Measurements from ENCODE around the gene STXBP6. TPM values are rescaled to one million over a fixed set of nuclear protein-coding genes. Genes with fewer than 3 reads are reported as not detected.
A peak's percentile ranks its signal among the peaks of the same experiment; 100 is the strongest.

STXBP6 gene
- total and polyA plus RNA-seq, 2 of the 13 experiments (the other 11 are each of a cell fraction or from before 2014, with no cell fraction given), result 35.3 to 42.8 TPM

DNA sequence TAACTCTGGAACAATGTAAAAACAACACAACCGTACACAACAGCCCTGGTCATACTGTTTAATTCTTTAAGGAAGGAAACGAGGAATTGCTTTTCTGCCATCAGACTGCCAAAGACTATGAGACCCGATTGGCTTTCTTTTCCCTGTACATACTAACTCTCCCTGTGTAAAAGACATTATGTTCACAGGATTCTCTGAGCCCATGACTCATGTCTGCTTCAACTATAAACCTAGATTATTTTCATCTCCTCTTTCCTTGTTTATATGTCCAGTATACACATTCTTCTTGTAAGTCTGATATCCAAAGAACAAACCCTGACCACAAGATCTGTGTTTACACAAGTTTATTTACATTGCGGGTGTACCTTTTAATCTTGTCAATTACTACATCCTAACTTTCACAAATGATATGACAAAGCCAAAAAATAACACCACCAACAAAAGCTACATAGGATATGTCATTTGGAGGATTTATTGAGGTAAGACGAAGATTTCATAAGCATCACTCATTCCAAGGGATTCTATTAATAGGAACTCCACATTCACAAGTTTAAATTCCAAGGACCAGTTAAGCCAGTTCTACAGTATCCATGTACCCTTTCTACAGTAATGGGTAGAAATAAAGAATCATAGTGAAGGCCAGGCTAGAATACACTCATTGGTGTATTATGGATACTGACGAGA, 67.3 kb downstream of the STXBP6 start (continued):
- TF ChIP-seq, protein P1, sequence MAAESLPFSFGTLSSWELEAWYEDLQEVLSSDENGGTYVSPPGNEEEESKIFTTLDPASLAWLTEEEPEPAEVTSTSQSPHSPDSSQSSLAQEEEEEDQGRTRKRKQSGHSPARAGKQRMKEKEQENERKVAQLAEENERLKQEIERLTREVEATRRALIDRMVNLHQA (CRISPR knock-in tag; IDR thresholded peaks at IDR 0.05), result no peak
- TF ChIP-seq ZNF431 (CRISPR knock-in tag; IDR thresholded peaks at IDR 0.05; ENCODE audit: borderline replicate concordance, low read depth), result no peak
- TF ChIP-seq, protein P2, sequence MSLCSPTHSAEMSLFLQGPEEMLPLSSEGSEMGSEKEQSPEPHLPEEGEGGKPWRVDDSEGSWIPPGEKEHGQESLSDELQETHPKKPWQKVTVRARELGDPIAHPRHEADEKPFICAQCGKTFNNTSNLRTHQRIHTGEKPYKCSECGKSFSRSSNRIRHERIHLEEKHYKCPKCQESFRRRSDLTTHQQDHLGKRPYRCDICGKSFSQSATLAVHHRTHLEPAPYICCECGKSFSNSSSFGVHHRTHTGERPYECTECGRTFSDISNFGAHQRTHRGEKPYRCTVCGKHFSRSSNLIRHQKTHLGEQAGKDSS (CRISPR knock-in tag; IDR thresholded peaks at IDR 0.05; ENCODE audit: borderline replicate concordance, low read depth), result no peak
- TF ChIP-seq ZNF589 (CRISPR knock-in tag; conservative IDR thresholded peaks at IDR 0.05), result no peak
- TF ChIP-seq KAT2B (IDR thresholded peaks at IDR 0.05; ENCODE audit: borderline replicate concordance, low read depth, low read length), result no peak
- TF ChIP-seq FOXA3 (CRISPR knock-in tag; IDR thresholded peaks at IDR 0.05), result peak; percentile 96
- TF ChIP-seq, protein P3, sequence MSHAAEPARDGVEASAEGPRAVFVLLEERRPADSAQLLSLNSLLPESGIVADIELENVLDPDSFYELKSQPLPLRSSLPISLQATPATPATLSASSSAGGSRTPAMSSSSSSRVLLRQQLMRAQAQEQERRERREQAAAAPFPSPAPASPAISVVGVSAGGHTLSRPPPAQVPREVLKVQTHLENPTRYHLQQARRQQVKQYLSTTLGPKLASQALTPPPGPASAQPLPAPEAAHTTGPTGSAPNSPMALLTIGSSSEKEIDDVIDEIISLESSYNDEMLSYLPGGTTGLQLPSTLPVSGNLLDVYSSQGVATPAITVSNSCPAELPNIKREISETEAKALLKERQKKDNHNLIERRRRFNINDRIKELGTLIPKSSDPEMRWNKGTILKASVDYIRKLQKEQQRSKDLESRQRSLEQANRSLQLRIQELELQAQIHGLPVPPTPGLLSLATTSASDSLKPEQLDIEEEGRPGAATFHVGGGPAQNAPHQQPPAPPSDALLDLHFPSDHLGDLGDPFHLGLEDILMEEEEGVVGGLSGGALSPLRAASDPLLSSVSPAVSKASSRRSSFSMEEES (CRISPR knock-in tag; IDR thresholded peaks at IDR 0.05), result peak; percentile 68
- TF ChIP-seq, protein P4, sequence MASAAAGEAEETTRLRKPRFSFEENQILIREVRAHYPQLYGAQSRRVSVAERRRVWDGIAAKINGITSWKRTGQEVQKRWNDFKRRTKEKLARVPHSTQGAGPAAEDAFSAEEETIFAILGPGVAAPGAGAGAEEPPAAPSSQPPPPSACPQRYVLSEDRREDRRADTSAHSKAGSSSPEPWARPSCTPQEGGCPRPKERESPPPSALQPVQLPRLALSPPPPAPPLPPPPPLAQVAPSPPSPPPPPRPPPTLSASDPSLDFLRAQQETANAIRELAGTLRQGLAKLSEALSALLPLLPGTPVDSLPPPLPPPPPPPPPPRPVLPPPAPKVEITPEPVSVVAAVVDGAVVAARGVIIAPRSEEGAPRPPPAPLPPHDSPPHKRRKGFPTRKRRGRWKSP (CRISPR knock-in tag; IDR thresholded peaks at IDR 0.05), result no peak; the same call in 1 of the 2 replicates
- no peak for TF ChIP-seq NCOA5 (CRISPR knock-in tag; IDR thresholded peaks at IDR 0.05)
- TF ChIP-seq ZFAT (CRISPR knock-in tag; conservative IDR thresholded peaks at IDR 0.05), result no peak
- no peak for TF ChIP-seq ZNF749 (CRISPR knock-in tag; IDR thresholded peaks at IDR 0.05; ENCODE audit: borderline replicate concordance)
- TF ChIP-seq, protein P5, sequence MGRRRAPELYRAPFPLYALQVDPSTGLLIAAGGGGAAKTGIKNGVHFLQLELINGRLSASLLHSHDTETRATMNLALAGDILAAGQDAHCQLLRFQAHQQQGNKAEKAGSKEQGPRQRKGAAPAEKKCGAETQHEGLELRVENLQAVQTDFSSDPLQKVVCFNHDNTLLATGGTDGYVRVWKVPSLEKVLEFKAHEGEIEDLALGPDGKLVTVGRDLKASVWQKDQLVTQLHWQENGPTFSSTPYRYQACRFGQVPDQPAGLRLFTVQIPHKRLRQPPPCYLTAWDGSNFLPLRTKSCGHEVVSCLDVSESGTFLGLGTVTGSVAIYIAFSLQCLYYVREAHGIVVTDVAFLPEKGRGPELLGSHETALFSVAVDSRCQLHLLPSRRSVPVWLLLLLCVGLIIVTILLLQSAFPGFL (CRISPR knock-in tag; IDR thresholded peaks at IDR 0.05), result no peak
- TF ChIP-seq ZNF180 (CRISPR knock-in tag; IDR thresholded peaks at IDR 0.05; ENCODE audit: borderline replicate concordance, low read depth), result no peak
- TF ChIP-seq, protein P6, sequence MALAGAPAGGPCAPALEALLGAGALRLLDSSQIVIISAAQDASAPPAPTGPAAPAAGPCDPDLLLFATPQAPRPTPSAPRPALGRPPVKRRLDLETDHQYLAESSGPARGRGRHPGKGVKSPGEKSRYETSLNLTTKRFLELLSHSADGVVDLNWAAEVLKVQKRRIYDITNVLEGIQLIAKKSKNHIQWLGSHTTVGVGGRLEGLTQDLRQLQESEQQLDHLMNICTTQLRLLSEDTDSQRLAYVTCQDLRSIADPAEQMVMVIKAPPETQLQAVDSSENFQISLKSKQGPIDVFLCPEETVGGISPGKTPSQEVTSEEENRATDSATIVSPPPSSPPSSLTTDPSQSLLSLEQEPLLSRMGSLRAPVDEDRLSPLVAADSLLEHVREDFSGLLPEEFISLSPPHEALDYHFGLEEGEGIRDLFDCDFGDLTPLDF (CRISPR knock-in tag; IDR thresholded peaks at IDR 0.05), result no peak
- TF ChIP-seq ZFP36L1 (CRISPR knock-in tag; IDR thresholded peaks at IDR 0.05), result no peak
- no peak; the same call in none of the 2 replicates for TF ChIP-seq POGZ (CRISPR knock-in tag; IDR thresholded peaks at IDR 0.05)
- no peak for TF ChIP-seq KDM5A (IDR thresholded peaks at IDR 0.05; ENCODE audit: borderline replicate concordance, low read length)
- TF ChIP-seq BORCS8-MEF2B (CRISPR knock-in tag; IDR thresholded peaks at IDR 0.05), result no peak

Measured in HepG2 (cell line).